Stimulated activated naive CD8-positive, alpha-beta T cell treated with anti-CD3 and anti-CD28 coated beads, Interleukin-15, Interleukin-2, amounts not matched to agents 100 ng/mL and 50 ng/mL, for 24 hours (primary cell): ENCODE data around the gene TCN1.
"Not testable (repeated sequence)": the region's sequence is repeated elsewhere in the genome, so short reads cannot be mapped to it uniquely, and the experiment has no call there.

Experiments used
- H3K27ac Mint-ChIP-seq: one replicate; pipeline ENCODE4 v1.8.0; 2021; ENCODE audit warnings: mild to moderate bottlenecking, mixed read lengths
- H3K27me3 Mint-ChIP-seq: one replicate; pipeline ENCODE4 v1.8.0; 2021; ENCODE audit warnings: mixed read lengths
- H3K36me3 Mint-ChIP-seq: one replicate; pipeline ENCODE4 v1.8.0; 2021; ENCODE audit warnings: low read depth, mixed read lengths
- H3K4me1 Mint-ChIP-seq: one replicate; pipeline ENCODE4 v1.8.0; 2021; ENCODE audit warnings: low read depth, mixed read lengths
- H3K4me3 Mint-ChIP-seq: one replicate; pipeline ENCODE4 v1.8.0; 2021; ENCODE audit warnings: mild to moderate bottlenecking, mixed read lengths
- H3K9me3 Mint-ChIP-seq: one replicate; pipeline ENCODE4 v1.8.0; 2021; ENCODE audit warnings: mixed read lengths

The TCN1 gene

GRCh38 chr11:59875856-59876519 lies 9.7 kb upstream of the TCN1 start:
- Mint-ChIP-seq H3K36me3 (no peaks in the 10 kb centered on the region), H3K9me3 (peaks cover 9% of the 10 kb centered on the region), H3K4me3 (no peak overlapping the region), H3K4me1 (no peaks in the 10 kb centered on the region), H3K27me3 (peaks cover 18% of the 10 kb centered on the region), H3K27ac (no peak overlapping the region)

- peaks cover 21% of the 10 kb centered on the region for H3K9me3 Mint-ChIP-seq
- H3K4me3 Mint-ChIP-seq: no peak overlapping the region
- H3K27ac Mint-ChIP-seq: no peak overlapping the region
Observed at GRCh38 chr11:59872076-59872475, 5.8 kb upstream of the TCN1 start.

GRCh38 chr11:59867946-59868345 lies 1.7 kb upstream of the TCN1 start:
- Mint-ChIP-seq H3K4me1 (peaks cover 10% of the 10 kb centered on the region), H3K27ac (no peak overlapping the region), H3K9me3 (peaks cover 27% of the 10 kb centered on the region), H3K4me3 (no peak overlapping the region), H3K36me3 (peaks cover 5% of the 10 kb centered on the region), H3K27me3 (peaks cover 38% of the 10 kb centered on the region)

More at GRCh38 chr11:59872076-59872475, 5.8 kb upstream of the TCN1 start:
- Mint-ChIP-seq H3K4me1 (no peaks in the 10 kb centered on the region), H3K27me3 (peaks cover 26% of the 10 kb centered on the region), H3K36me3 (peaks cover 5% of the 10 kb centered on the region)

GRCh38 chr11:59866836-59867235 lies 549 bp upstream of the TCN1 start:
- H3K36me3 Mint-ChIP-seq: peaks cover 5% of the 10 kb centered on the region
- H3K9me3 Mint-ChIP-seq: peaks cover 24% of the 10 kb centered on the region
- H3K27ac Mint-ChIP-seq: no peak overlapping the region
- peaks cover 38% of the 10 kb centered on the region for H3K27me3 Mint-ChIP-seq
- H3K4me1 Mint-ChIP-seq: peaks cover 10% of the 10 kb centered on the region
- no peak overlapping the region for H3K4me3 Mint-ChIP-seq

- Mint-ChIP-seq H3K27me3 (peaks cover 26% of the 10 kb centered on the region), H3K27ac (no peak overlapping the region), H3K4me1 (peaks cover 10% of the 10 kb centered on the region), H3K9me3 (peaks cover 9% of the 10 kb centered on the region), H3K4me3 (no peak overlapping the region), H3K36me3 (no peaks in the 10 kb centered on the region)
Observed at GRCh38 chr11:59865031-59865430, 1.3 kb downstream of the TCN1 start.

- Mint-ChIP-seq H3K27me3 (peaks cover 21% of the 10 kb centered on the region), H3K36me3 (no peaks in the 10 kb centered on the region), H3K9me3 (peaks cover 7% of the 10 kb centered on the region), H3K4me3 (no peak overlapping the region), H3K4me1 (peaks cover 30% of the 10 kb centered on the region), H3K27ac (no peak overlapping the region)
Observed at GRCh38 chr11:59862252-59862651, 4.0 kb downstream of the TCN1 start.

GRCh38 chr11:59859673-59860072 lies 6.6 kb downstream of the TCN1 start:
- H3K27ac Mint-ChIP-seq: no peak overlapping the region
- H3K4me1 Mint-ChIP-seq: peaks cover 32% of the 10 kb centered on the region
- H3K27me3 Mint-ChIP-seq: peaks cover 11% of the 10 kb centered on the region
- H3K36me3 Mint-ChIP-seq: no peaks in the 10 kb centered on the region
- H3K4me3 Mint-ChIP-seq: no peak overlapping the region
- no peaks in the 10 kb centered on the region for H3K9me3 Mint-ChIP-seq

- Mint-ChIP-seq H3K27ac (peak overlapping the region; percentile 83), H3K4me3 (peak overlapping the region; percentile 2), H3K9me3 (no peaks in the 10 kb centered on the region), H3K36me3 (no peaks in the 10 kb centered on the region), H3K27me3 (peaks cover 11% of the 10 kb centered on the region), H3K4me1 (peaks cover 29% of the 10 kb centered on the region)
Observed at GRCh38 chr11:59857439-59858434, 8.6 kb downstream of the TCN1 start.

- Mint-ChIP-seq H3K36me3 (no peaks in the 10 kb centered on the region), H3K4me3 (no peak overlapping the region), H3K27ac (no peak overlapping the region), H3K27me3 (peaks cover 8% of the 10 kb centered on the region), H3K4me1 (peaks cover 29% of the 10 kb centered on the region), H3K9me3 (no peaks in the 10 kb centered on the region)
Observed at GRCh38 chr11:59854871-59855270, 11.4 kb downstream of the TCN1 start.

- H3K9me3 Mint-ChIP-seq, H3K4me1 Mint-ChIP-seq, H3K36me3 Mint-ChIP-seq, H3K27ac Mint-ChIP-seq, H3K4me3 Mint-ChIP-seq: not testable (repeated sequence)
- H3K27me3 Mint-ChIP-seq: peaks cover 11% of the 10 kb centered on the region
Observed at GRCh38 chr11:59851416-59851815, 14.9 kb downstream of the TCN1 start.

GRCh38 chr11:59849551-59849950 lies 16.7 kb downstream of the TCN1 start:
- not testable (repeated sequence) for H3K27me3 Mint-ChIP-seq, H3K4me3 Mint-ChIP-seq, H3K9me3 Mint-ChIP-seq, H3K27ac Mint-ChIP-seq, H3K4me1 Mint-ChIP-seq, H3K36me3 Mint-ChIP-seq

GRCh38 chr11:59849129-59849528 lies 17.2 kb downstream of the TCN1 start:
- Mint-ChIP-seq H3K4me1 (no peaks in the 10 kb centered on the region), H3K36me3 (no peaks in the 10 kb centered on the region), H3K9me3 (peaks cover 3% of the 10 kb centered on the region), H3K4me3 (no peak overlapping the region), H3K27ac (no peak overlapping the region), H3K27me3 (peaks cover 4% of the 10 kb centered on the region)

GRCh38 chr11:59848439-59848838 lies 17.8 kb downstream of the TCN1 start:
- H3K4me1 Mint-ChIP-seq, H3K27me3 Mint-ChIP-seq, H3K9me3 Mint-ChIP-seq, H3K27ac Mint-ChIP-seq, H3K36me3 Mint-ChIP-seq, H3K4me3 Mint-ChIP-seq: not testable (repeated sequence)

GRCh38 chr11:59847626-59848025 lies 18.7 kb downstream of the TCN1 start:
- Mint-ChIP-seq H3K4me1 (no peaks in the 10 kb centered on the region), H3K4me3 (no peak overlapping the region), H3K27ac (no peak overlapping the region), H3K27me3 (peaks cover 4% of the 10 kb centered on the region), H3K36me3 (no peaks in the 10 kb centered on the region), H3K9me3 (peaks cover 3% of the 10 kb centered on the region)

GRCh38 chr11:59846556-59846955 lies 19.7 kb downstream of the TCN1 start:
- H3K27me3 Mint-ChIP-seq: peaks cover 7% of the 10 kb centered on the region
- H3K4me3 Mint-ChIP-seq: no peak overlapping the region
- H3K27ac Mint-ChIP-seq: no peak overlapping the region
- no peaks in the 10 kb centered on the region for H3K36me3 Mint-ChIP-seq
- H3K9me3 Mint-ChIP-seq: peaks cover 3% of the 10 kb centered on the region
- H3K4me1 Mint-ChIP-seq: no peaks in the 10 kb centered on the region
